ENCODE data around the gene FAAP20.
A peak's percentile ranks its signal among the peaks of the same experiment; 100 is the strongest.

Gene FAAP20

DNA sequence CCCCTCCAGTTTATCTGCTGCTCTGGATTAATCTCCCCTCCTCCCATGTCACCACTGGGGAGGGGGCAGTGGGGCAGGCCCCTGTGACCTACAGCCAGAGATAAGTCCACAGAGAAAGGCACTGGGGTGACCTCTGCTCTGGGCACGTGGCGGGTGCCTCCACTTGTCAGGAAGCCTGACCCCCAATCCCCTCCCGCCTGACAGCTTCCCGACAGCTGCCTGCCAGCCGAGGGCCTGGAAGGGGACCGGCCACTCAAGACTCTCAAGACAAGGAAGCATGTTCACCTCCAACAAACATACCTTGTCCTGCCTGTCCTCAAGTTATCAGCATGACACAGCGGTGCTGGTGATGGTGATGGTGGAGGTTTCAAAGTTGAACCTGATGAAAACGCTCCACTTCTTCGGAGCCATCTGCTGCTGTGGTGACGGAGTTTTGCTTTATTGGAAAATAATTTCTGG is 3.2 kb upstream of the FAAP20 start:
- no peak for DNase-seq (ENCODE audit: low spot score)
- no peak for FAIRE-seq

DNA sequence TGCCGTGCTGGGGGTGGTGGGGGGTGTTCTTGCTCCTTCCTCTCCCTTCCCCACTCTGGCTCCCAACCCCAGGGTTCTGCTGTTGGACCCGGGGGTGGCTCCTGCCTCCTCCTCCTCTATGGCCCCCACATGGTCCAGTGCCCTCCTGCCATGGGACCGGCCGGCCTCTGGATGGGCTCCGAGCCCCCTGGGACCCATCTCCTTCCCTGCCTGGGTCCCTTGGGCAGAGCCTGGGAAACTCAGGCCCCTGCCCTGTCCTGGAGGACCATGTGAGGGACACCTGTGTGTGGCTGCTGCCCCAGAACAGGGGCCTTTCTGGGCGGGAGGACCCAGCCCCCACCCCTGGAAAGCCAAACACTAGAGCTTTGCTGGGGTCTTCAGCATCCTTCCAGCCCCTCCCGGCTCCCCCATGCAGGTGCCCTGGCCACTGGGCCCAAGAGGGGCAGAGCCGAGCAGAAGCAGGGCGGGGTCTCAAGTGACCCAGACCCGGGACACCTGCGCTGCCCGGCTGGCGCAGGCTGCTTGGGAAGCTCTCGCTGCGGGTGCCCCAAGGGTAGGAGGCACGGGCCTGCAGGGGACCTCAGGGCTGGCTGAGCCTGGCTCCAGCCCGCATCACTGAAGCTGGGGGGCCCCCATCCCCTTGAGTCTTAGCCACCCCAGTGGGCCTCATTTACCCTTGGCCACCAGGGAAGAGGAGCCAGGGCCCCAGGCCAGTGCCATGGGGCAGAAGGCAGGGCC is 2.5 kb upstream of the FAAP20 start:
- FAIRE-seq (no peak), DNase-seq (ENCODE audit: low spot score) (no peak)

DNA sequence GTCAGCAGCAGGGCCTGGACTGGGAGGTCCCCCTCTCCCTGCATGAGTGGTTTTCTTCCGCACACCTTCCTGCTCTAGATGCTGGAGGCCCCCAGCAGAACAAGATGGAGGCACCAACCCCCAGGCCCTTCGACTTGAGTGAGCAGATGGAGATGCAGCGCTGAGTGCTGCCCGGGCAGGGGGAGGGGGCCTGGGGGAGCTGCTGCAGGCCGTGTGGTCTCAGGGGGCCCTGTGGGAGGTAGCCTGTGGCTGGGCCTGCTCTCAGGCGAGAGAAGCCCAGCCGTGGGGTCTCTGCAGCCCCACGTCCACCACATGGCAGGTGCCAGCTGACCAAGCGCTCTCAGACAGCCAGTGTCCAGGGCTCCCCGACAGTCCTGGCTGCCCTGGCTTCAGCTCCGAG is 1.2 kb upstream of the FAAP20 start:
- FAIRE-seq (no peak), DNase-seq (ENCODE audit: low spot score) (no peak)

DNA sequence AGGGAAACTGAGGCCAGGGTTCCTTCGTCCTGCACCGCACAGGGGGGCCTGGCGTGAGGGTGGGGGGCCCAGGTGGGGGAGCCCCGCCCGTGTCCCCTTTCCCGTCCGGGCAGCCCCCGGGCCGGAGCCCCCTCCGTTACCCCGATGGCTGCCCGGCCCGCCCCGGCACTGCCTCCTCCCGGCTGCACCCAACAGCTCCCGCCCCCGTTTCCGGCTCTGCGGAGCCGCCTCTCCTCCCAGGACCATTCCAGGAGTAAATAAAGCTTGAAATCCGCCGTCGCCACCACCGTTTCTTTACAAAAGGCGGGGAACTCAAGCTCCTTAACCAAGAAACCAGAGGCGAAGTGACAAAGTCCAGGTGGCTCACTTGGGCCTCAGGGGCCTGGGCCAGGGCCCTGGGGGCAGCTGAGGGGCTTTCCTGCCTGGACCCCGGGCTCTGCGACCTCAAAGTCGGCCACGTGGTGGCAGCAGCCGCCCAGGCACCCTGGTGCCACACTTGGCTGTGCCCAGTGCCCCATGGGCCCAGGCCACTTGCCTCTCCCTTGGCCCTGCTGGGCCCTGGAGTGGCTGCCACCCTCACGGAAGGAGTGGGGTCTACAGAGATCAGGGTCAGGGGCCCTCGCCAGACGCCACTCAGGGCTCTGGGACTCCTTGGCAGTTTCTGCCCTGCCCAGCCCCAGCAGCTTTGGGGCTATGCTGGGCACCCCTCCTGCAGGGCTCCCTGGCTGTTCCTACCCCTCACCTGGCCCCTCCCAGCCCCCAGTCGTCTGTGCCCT is 514 bp upstream of the FAAP20 start:
- DNase-seq (ENCODE audit: low spot score) (peak; percentile 91), FAIRE-seq (no peak)

DNA sequence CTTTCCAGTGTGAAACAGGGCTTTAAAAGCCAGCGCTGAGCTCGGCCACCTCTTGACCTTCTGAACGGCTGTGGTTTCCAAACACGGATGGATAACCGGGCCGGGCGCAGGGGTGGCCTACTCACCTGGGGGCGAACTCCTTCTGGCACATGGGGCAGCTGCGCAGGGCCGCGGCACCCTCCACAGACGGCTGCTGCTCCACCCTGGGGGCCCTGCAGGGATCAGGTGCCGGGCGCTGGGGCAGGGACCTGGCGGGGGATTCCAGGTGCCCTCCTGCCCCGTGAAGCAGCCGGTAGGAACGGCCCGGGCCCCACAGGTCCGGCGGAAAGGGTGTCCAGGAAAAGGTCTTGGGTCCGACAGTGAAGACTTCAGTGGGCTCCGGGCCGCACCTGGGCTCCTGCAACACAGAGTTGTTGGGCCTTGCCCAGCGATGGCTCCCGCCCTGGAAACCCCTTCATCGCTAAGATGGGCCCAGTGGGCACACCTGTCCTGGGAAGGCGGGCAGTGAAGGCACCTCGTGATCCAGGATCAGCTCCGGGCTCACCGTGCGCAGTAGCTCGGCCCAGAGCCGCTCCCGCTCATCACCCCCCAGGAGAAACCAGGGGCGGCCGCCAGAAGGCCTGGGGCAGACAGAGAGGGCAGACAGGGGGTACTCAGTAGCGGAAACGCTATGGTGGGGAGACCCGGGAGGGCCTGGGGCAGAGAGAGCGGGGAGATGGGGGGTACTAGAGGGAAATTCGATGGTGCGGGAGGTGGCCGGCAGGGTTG is 874 bp downstream of the FAAP20 start:
- DNase-seq (ENCODE audit: low spot score) (peak; percentile 18), FAIRE-seq (no peak)

DNA sequence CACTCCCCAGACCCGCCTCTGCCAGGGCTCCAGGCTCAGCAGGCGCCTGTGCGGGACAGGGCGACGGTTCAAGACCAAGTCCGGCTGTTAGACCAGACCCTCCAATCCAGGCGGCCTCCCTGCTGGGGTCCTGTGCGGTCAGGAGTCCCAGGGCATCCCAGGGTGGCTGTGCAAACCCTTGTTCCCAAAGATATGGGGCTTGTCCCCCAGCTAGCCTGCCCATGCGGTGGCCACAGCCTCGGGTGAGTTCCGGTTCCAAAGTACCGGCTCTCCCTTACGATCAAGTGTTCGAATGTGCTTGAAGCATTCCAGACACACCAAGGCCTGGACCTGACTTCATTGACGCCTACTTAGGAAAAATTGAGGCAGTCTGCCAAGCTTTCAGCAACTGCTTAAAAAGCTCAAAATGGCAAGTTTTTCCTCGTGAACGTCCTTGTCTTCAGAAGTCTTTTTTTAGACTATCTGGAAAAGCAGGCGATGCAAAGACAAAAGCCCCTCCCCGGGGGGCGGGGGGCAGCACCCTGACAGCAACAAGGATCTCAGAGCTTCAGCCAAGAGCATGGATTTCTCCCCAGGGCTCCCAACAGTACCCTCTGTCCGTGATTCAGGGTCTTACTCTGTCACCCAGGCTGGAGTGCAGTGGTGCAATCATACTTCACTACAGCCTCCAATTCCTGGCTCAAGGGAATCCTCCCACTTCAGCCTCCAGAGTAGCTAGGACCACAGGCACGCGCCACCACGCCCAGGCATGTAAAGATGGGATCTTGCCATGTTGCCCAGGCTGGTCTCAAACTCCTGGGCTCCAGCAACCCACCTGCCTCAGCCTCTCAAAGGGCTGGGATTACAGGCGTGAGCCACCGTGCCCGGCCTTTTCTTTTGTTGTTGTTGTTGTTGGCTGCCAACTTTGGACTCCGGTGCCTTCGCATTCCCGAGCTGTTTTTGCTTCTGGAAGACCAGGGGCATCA is 2.3 kb downstream of the FAAP20 start:
- no peak for DNase-seq (ENCODE audit: low spot score)
- FAIRE-seq, result no peak

DNA sequence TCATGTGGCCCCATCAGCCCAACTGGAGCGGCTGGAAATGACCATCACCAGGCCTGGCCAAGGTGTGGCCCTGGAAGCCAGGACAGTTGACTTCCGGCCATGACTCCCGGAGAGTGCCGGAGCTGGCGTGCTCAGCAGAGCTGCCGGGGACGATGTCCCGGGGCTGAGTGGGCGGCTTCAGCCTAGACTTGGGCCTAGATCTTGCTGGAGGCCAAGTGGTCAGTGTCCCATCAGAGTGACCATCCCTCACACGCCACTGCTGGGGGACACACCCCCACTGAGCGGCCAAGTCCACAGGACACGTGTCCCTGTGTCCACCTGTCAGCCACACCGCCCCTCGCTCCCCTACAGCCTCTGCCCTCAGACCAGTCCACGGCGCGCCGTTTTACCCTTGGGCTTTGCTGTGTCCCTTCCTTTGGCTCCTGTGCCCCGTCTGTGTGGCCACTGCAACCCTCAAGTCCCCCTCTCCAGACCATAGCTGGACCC is 4.0 kb downstream of the FAAP20 start:
- no peak for FAIRE-seq
- no peak for DNase-seq (ENCODE audit: low spot score)

DNA sequence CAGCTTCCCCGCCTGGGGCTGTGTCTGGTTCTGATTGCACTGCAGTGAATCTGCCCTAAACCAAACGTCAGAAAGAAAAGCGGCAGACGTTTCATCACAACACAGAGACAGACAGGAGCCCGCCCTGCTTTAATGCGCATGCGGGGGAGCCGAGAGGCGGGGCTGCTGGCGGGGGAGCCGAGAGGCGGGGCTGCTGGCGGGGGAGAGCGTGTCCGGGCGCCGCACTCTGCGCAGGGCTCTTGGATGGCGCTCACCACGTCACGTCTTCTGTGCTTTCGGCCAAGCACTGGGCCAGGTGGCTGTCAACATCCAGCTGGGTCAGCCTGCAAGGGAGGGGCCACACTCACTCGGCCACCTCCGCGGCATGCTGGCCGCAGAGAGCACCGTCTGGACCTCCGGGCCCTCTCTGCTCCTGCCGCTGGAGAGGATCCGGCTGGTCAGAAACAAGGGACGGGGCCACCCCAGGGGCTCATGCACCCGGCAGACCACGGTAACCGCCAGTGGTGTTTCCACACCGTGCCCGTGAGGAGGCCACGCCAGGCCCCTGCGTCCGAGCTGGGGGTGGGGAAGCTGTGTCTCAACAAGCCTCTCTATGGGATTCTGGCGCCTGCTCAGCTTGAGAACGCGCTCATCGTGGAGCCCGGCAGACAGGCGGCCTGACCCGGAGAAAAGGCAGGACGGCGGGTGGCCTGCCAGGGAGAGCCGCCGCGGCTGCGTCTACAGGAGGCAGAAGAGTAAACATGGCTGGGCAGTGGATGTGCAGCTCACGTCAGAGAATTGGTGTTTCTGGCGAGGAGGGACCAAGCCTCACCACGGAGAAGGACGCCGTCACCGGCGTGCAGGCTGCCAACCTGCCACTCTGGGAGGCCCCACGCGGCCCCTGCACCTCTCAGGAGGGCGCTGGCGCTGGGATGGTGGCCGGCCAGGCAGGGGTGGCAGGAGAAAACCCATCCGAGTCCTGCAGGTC is 4.8 kb downstream of the FAAP20 start:
- DNase-seq (ENCODE audit: low spot score) (no peak), FAIRE-seq (no peak)

DNA sequence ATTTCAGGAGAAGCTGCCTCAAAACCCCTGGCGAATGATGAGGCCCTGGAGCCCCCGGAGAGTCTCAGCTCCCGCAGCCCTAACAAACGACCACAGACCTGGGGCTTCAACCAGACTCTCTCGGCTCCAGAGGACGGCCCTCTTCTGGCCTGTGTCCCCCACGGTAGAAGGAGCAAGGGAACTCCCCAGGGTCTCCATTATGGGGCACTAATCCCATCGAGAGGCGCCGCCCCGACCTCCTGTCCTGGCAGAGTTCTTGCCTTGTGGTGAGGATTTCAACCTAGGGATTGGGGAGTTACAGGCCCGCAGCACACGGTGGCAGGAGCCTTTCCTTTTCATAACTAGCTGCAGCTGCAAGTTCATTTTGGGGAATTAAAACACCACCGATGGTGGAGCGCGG is 6.2 kb downstream of the FAAP20 start:
- FAIRE-seq, result no peak
- no peak for DNase-seq (ENCODE audit: low spot score)

DNA sequence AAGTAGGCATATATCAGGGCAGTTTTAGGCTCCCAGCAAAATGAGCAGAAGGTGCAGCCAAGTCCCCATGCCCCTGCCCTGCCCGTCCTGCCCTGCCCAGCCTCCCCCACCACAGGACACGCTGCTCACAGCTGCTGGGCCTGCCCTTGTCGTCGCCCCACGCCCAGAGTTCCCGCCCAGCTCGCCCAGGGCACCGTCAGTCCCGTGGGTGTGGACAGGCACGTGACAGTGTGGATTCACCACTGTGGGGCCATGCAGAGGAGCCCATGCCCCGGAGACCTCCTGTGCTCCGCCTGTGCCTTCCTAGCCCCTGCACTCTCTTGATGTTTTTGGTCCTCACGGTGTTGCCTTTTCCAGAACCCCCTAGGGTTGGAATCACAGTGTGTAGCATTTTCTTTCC is 7.0 kb downstream of the FAAP20 start:
- DNase-seq (ENCODE audit: low spot score), result no peak
- FAIRE-seq, result no peak

DNA sequence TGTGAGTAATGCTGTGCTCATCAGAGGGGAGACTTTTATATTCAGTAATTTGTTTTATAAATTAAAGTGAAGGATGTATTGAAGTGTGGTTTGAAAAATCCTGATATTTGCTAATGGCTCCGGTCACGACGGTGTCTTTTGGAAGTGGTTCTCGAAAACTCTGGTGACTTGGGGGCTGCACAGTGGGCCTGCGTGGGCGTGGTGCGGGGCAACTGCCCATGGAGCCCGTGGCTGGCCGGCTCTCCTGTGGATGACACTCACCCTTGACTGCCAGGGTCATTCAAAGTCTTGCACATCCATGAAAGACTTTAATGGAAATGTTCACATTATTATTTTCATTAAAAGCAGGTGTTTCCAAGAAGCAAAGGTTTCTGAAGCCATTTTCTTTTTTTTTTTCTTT is 7.7 kb downstream of the FAAP20 start:
- DNase-seq (ENCODE audit: low spot score) (no peak), FAIRE-seq (no peak)

DNA sequence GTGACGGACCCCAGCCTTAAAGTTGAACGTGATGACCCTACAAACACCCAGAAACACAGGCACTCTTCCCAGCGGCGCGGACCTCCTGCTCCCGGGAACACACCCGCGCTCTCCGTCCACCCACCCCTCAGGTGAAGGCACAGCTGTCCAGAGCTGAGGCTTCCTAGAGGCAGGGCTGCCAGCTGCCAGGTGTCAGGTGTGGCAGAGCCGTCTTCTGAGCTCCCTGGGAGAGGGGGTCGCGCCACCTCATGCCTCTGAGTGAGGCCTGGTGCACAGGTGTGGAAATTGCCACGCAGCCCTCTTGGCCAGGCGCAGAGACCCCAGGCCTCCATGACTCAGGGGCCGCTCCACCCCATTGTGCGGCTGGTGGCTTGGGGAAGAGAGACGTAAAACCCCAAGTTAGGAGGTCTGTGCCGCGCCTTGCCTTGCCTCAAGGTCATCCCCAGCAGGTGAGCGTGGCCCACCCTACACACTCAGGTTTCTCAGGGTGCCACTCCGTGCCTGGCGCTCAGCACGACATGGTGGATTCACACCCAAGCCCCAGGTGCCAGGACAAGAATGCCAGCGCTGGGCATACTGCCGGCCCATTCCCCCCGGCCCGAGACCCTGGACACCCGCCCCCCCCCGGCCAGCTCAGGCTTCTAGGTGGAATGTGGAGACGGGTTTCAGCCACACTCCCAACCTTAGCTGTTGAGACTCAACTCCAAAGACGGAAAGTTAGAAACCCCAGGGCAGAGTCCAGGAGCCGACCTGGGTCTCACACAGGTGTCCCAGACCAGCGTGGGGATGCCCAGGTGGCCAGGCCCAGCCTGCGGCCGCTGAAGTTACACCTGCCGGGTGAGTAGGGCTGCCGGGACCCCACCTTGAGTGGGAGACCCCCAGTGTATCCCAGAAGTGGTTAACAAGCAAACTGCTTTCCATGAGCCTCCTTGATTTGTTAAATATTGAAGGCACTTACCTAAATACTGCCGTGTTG is 8.4 kb downstream of the FAAP20 start:
- FAIRE-seq (no peak), DNase-seq (ENCODE audit: low spot score) (no peak)

DNA sequence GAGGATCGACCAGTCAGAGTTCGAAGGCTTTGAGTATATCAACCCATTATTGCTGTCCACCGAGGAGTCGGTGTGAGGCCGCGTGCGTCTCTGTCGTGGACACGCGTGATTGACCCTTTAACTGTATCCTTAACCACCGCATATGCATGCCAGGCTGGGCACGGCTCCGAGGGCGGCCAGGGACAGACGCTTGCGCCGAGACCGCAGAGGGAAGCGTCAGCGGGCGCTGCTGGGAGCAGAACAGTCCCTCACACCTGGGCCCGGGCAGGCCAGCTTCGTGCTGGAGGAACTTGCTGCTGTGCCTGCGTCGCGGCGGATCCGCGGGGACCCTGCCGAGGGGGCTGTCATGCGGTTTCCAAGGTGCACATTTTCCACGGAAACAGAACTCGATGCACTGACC is 9.6 kb downstream of the FAAP20 start:
- DNase-seq (ENCODE audit: low spot score) (no peak), FAIRE-seq (no peak)

DNA sequence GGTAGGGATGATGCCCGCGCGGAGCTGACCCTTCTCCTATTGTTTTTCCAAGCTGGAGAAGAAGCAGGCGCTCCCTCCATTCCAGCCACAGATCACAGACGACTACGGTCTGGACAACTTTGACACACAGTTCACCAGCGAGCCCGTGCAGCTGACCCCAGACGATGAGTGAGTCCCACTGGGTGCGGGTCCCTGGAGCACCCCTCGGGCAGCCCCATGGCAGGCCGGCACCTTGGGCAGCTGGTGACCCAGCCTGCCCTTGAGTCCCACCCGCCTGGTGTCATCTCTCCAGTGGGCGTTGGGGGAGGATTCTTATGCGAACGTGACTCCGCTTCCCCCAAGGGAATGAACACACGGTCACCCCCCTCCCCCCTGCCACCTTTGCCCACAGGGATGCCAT is 10.0 kb downstream of the FAAP20 start:
- DNase-seq (ENCODE audit: low spot score), result no peak
- no peak for FAIRE-seq

DNA sequence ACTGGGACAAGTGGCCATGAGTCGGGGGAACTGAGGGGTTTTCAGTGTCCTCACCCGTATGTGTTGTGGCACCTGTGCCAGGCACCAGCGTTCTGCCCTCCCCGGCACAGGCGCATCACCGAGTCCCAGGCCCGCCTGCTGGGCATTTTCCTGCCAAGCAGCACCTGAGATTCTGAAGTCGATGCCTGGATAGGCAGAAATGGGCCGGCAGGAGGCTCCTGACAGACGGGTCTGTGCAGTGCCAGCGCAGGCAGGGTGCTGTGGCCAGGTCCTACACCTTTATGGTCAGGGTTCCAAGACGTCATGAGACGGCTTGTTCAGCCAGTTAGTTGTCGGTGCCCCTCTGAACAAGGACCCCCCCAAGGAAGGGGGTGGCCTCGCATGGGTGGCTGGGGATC is 10.6 kb downstream of the FAAP20 start:
- FAIRE-seq (no peak), DNase-seq (ENCODE audit: low spot score) (no peak)

DNA sequence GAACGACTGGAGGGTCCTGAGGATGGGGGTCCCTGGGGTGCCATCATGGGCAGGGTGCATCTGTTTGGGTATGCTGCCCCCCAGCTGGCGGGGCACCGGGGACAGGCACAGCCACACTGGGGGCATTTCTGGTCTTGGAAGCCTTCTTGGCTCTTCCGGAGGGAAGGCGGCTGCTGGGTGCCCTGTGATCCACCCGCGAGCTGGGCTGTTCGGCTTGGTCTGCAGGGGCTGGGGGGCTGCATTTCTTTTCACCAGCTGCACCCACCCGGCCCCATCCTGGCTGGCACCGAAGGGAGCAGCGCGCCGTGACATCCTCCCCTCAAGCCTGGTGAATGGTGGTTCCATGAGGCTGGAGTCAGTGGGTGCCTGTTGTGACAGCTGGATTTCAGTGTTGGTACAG is 12.2 kb downstream of the FAAP20 start:
- FAIRE-seq (no peak), DNase-seq (ENCODE audit: low spot score) (no peak)

DNA sequence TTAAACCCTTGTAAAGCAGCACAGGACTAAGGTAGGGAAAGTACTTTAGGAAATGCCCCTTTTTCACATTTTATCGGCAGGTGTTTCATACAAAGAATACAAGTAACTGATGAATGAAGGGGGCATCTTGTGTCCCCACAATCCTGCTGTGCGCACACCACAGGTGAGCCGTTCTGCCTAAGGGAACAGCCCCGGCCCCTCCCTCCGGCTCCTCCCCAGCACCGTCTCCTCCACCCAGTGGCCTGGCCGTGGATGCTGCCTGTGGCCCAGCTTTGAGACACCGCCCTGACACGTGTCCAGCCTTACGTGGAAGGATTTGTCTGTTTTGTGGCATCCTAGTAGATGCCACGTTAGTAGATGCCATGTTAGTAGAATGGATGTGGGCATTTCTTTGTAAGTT is 12.8 kb downstream of the FAAP20 start:
- DNase-seq (ENCODE audit: low spot score) (no peak), FAIRE-seq (no peak)

DNA sequence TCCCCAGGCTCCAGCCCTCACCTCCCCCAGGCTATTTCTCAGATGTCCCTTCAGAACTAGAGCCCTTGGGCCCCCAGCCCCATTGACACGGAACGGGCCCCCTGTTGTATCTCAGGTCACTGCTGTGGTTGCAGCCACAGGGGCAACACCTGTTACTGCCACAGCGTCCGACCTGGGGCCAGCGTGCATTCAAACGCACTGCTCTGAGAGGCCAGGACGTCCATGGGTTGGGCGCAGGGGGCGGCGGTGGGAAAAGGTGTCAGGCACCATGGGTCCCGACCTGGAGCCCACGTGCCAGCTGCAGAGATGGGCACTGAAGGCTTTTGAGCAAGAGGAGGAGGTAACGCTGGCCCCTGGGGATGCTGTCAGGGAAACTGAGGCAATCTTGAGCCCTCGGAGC is 13.3 kb downstream of the FAAP20 start:
- FAIRE-seq, result no peak
- DNase-seq (ENCODE audit: low spot score), result no peak

All from urothelium cell line (cell line).